HG02852 (cell line): ENCODE measurements around the gene ANKRD17.
"Not testable (repeated sequence)": the region's sequence is repeated elsewhere in the genome, so short reads cannot be mapped to it uniquely, and the experiment has no call there.

Experiments used
- ATAC-seq: cut with Tn5 transposase; IDR thresholded peaks from one replicate; pipeline ENCODE4 v1.9.1; 2021; ENCODE audit warnings: mild to moderate bottlenecking, moderate library complexity; ENCODE audit not compliant: unreplicated experiment

ANKRD17 gene

GRCh38 chr4:73203976-73204375 is 54.6 kb downstream of the ANKRD17 start:
- not testable (repeated sequence) for ATAC-seq

GRCh38 chr4:73197220-73197619 is 61.4 kb downstream of the ANKRD17 start:
- no peak for ATAC-seq

GRCh38 chr4:73194064-73194463 is 64.5 kb downstream of the ANKRD17 start:
- no peak for ATAC-seq

- ATAC-seq = peak; percentile 29
These were observed 64.9 kb downstream of the ANKRD17 start for GRCh38 chr4:73193659-73194058.

- ATAC-seq = peak; percentile 68
These were observed 65.4 kb downstream of the ANKRD17 start for GRCh38 chr4:73193155-73193554.

- ATAC-seq = no peak
These were observed 69.3 kb downstream of the ANKRD17 start for GRCh38 chr4:73189274-73189810.

- peak; percentile 56 for ATAC-seq
These were observed 71.3 kb downstream of the ANKRD17 start for GRCh38 chr4:73187325-73187724.

- no peak for ATAC-seq
These were observed 72.7 kb downstream of the ANKRD17 start for GRCh38 chr4:73185903-73186302.

GRCh38 chr4:73181231-73181630 is 77.4 kb downstream of the ANKRD17 start:
- ATAC-seq = no peak

GRCh38 chr4:73178389-73178788 is 80.2 kb downstream of the ANKRD17 start:
- no peak for ATAC-seq

GRCh38 chr4:73172161-73172560 is 86.4 kb downstream of the ANKRD17 start:
- no peak for ATAC-seq

GRCh38 chr4:73170518-73171198 is 87.9 kb downstream of the ANKRD17 start:
- ATAC-seq = no peak

- no peak for ATAC-seq
These were observed 92.4 kb downstream of the ANKRD17 start for GRCh38 chr4:73166212-73166611.

GRCh38 chr4:73161527-73162185 is 96.9 kb downstream of the ANKRD17 start:
- no peak for ATAC-seq

- no peak for ATAC-seq
These were observed 102.2 kb downstream of the ANKRD17 start for GRCh38 chr4:73156394-73156793.

GRCh38 chr4:73152893-73153292 is 105.7 kb downstream of the ANKRD17 start:
- no peak for ATAC-seq

GRCh38 chr4:73142995-73143547 is 115.5 kb downstream of the ANKRD17 start:
- ATAC-seq = no peak

GRCh38 chr4:73139991-73140390 is 118.6 kb downstream of the ANKRD17 start:
- ATAC-seq = no peak

GRCh38 chr4:73139245-73139644 is 119.4 kb downstream of the ANKRD17 start:
- no peak for ATAC-seq

- no peak for ATAC-seq
These were observed 121.5 kb downstream of the ANKRD17 start for GRCh38 chr4:73137121-73137520.

- no peak for ATAC-seq
These were observed 124.8 kb downstream of the ANKRD17 start for GRCh38 chr4:73133784-73134183.

- ATAC-seq = no peak
These were observed 127.3 kb downstream of the ANKRD17 start for GRCh38 chr4:73131281-73131680.
